IPS-20b (cell line): ENCODE measurements around the gene FOXP1.

Experiments used
- H3K27ac ChIP-seq: one replicate; pipeline ENCODE4 v1.5.1; 2013; ENCODE audit warnings: low read length
- H3K27me3 ChIP-seq: 2 replicates; pipeline ENCODE4 v1.6.1; 2013; ENCODE audit warnings: mild to moderate bottlenecking, low read length, inconsistent platforms; ENCODE audit not compliant: insufficient read depth
- H3K36me3 ChIP-seq: 2 replicates; pipeline ENCODE4 v1.6.1; 2013; ENCODE audit warnings: low read depth, mild to moderate bottlenecking, inconsistent platforms, low read length, moderate library complexity; ENCODE audit not compliant: insufficient read depth
- H3K4me1 ChIP-seq: 2 replicates; pipeline ENCODE4 v1.6.1; 2013; ENCODE audit warnings: mild to moderate bottlenecking, control low read depth, inconsistent platforms, low read length, moderate library complexity; ENCODE audit not compliant: insufficient read depth
- H3K4me3 ChIP-seq: 2 replicates; pipeline ENCODE4 v1.5.1; 2013; ENCODE audit warnings: mild to moderate bottlenecking, low read length, inconsistent platforms
- H3K9ac ChIP-seq: 2 replicates; pipeline ENCODE4 v1.6.1; 2013; ENCODE audit warnings: low read depth, mild to moderate bottlenecking, inconsistent platforms, low read length, moderate library complexity
- H3K9me3 ChIP-seq: 2 replicates; pipeline ENCODE4 v1.6.1; 2013; ENCODE audit warnings: mild to moderate bottlenecking, low read depth, low read length, inconsistent platforms; ENCODE audit not compliant: insufficient read depth

FOXP1 gene

GRCh38 chr3:71578054-71578751, 5.3 kb downstream of the FOXP1 start:
- no peak overlapping the region for H3K9ac ChIP-seq

DNA sequence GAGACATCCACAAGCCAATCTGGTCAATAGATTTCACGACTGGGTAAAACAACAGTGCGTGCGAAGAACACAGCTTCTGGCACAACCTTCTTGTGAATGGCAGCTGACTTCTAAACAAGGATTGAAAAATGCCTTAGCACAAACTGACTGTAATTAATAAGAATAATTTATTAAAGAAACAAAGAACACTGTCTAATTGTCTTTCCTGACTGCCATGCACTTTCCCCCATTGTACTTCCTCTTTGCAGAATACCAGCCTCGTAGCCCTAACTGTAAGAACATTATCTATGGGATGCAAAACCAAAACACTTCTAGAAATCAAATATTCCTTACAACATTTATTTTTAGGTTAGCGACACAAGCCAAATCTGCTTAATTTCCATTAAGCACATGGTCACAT, 6.5 kb downstream of the FOXP1 start:
- peaks cover 27% of the 10 kb centered on the region; the same call in 1 of the 2 replicates for H3K4me1 ChIP-seq
- H3K27me3 ChIP-seq: peaks cover 26% of the 10 kb centered on the region
- no peak overlapping the region for H3K9ac ChIP-seq
- no peaks in the 10 kb centered on the region for H3K36me3 ChIP-seq
- no peak overlapping the region for H3K4me3 ChIP-seq
- no peak overlapping the region for H3K27ac ChIP-seq
- H3K9me3 ChIP-seq: no peaks in the 10 kb centered on the region

More at GRCh38 chr3:71578054-71578751, 5.3 kb downstream of the FOXP1 start:
- Histone ChIP-seq H3K4me1 (peaks cover 19% of the 10 kb centered on the region; the same call in 1 of the 2 replicates), H3K9me3 (no peaks in the 10 kb centered on the region), H3K4me3 (no peak overlapping the region), H3K36me3 (no peaks in the 10 kb centered on the region), H3K27me3 (peaks cover 34% of the 10 kb centered on the region), H3K27ac (no peak overlapping the region)

DNA sequence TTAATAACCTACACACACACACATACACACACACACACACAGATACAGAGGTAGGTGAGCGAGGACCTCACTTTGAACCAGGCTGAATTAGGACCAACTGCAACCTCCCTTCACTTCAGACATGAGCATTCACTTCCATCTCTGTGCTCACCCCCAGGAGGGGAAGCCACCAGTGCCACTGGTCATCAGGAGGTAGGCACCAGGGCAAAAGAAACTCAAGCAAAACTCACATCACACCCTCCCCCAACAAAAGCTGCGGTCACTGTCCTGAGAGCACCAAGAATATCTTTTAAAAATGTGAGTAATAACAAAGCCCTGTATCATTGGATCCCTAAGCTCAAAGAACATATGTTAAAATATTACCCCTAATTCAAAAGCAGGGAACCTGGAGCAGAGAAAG, 8.1 kb downstream of the FOXP1 start:
- Histone ChIP-seq H3K9me3 (no peaks in the 10 kb centered on the region), H3K4me1 (peaks cover 23% of the 10 kb centered on the region; the same call in 1 of the 2 replicates), H3K27me3 (peaks cover 10% of the 10 kb centered on the region), H3K27ac (no peak overlapping the region), H3K9ac (no peak overlapping the region), H3K36me3 (no peaks in the 10 kb centered on the region), H3K4me3 (no peak overlapping the region)

DNA sequence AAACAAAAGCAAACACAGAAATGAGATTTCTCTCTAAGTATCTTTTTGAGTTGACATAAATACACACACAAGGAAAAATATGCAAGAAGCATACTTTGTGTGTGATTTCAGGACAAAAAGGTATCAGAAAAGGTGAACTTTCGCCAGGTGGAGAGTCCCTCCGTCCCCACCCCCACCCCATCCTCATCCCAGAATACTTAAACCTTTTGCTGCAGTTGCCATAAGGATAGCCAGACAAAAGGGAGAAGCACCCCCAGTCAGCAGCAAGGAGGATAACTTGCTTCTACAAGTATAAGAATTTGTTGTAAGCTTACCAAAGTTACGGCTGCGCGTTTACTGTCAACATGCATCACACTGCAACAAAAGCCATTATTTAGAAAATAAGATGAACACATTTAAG, 10.3 kb downstream of the FOXP1 start:
- no peak overlapping the region; the same call in 1 of the 2 replicates for H3K9ac ChIP-seq
- peaks cover 13% of the 10 kb centered on the region; the same call in 1 of the 2 replicates for H3K4me1 ChIP-seq
- H3K9me3 ChIP-seq: no peaks in the 10 kb centered on the region
- H3K27me3 ChIP-seq: no peaks in the 10 kb centered on the region
- H3K36me3 ChIP-seq: no peaks in the 10 kb centered on the region
- H3K27ac ChIP-seq: no peak overlapping the region
- H3K4me3 ChIP-seq: no peak overlapping the region

DNA sequence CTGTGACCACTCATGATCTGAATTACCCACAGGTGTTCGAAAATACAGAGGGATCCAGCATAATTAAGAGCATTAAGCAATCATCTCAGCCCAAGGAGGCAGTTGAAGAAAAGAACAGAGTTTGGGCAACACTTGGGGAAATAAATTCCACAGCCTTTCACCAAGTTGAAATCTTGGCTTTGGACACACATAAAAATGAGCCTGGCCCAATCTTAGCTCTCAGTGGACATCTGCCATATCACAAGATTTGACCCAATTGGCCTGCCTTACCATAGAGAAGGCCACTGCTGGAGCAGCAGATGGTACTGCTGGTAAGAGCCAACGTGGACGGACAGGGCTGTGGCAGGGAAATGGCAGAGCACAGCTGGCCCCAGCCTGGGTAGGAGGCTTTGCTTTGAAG, 13.0 kb downstream of the FOXP1 start:
- Histone ChIP-seq H3K4me1 (peaks cover 13% of the 10 kb centered on the region; the same call in 1 of the 2 replicates), H3K27ac (no peak overlapping the region), H3K9me3 (no peaks in the 10 kb centered on the region), H3K4me3 (no peak overlapping the region), H3K9ac (no peak overlapping the region), H3K36me3 (no peaks in the 10 kb centered on the region), H3K27me3 (no peaks in the 10 kb centered on the region)

GRCh38 chr3:71568207-71568606, 15.3 kb downstream of the FOXP1 start:
- Histone ChIP-seq H3K27ac (no peak overlapping the region), H3K9ac (no peak overlapping the region), H3K4me1 (peaks cover 7% of the 10 kb centered on the region; the same call in 1 of the 2 replicates), H3K9me3 (no peaks in the 10 kb centered on the region), H3K4me3 (no peak overlapping the region), H3K27me3 (no peaks in the 10 kb centered on the region), H3K36me3 (no peaks in the 10 kb centered on the region)

DNA sequence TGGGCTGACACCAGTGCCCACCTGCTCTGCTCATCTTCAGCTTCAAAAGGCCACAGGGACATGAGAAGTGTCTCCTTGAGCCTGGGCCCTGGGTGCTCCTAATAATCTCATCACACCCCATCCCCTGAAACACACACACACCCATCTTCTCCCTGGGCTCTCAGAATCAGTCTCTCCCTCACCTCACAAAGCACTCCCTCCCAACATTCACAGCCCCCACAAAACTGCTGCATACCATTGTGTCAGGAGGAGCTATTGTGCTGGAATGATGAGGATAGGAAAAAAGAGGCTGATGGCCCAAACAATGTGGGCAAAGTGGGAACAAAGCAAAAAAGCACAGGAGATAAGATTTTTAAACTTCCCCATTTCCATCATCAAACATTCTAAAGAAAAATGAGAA, 16.8 kb downstream of the FOXP1 start:
- no peak overlapping the region for H3K4me3 ChIP-seq
- H3K9ac ChIP-seq: no peak overlapping the region
- no peaks in the 10 kb centered on the region; the same call in 1 of the 2 replicates for H3K4me1 ChIP-seq
- no peak overlapping the region for H3K27ac ChIP-seq
- no peaks in the 10 kb centered on the region for H3K9me3 ChIP-seq
- H3K27me3 ChIP-seq: no peaks in the 10 kb centered on the region
- no peaks in the 10 kb centered on the region for H3K36me3 ChIP-seq

DNA sequence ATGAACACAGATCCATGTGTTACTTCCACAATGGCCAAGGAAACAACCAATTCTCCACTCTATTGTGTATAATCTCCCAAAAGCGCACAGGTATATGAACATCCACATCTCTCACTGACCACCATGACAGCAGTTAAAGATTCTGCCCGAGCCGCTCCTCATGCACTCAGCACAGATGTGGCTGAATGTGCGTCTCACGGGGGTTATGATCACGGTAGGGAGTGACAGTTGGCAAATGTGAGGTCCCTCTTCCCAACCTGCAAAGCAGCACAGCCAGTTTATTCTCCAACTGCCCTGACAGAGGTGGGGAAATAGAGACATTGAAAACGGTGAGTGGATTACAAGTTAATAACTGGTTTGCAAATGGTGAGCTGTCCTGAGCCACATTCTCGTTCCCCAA, 17.6 kb downstream of the FOXP1 start:
- Histone ChIP-seq H3K4me1 (no peaks in the 10 kb centered on the region; the same call in 1 of the 2 replicates), H3K4me3 (no peak overlapping the region), H3K27ac (no peak overlapping the region), H3K9me3 (no peaks in the 10 kb centered on the region), H3K36me3 (no peaks in the 10 kb centered on the region), H3K9ac (no peak overlapping the region), H3K27me3 (no peaks in the 10 kb centered on the region)

DNA sequence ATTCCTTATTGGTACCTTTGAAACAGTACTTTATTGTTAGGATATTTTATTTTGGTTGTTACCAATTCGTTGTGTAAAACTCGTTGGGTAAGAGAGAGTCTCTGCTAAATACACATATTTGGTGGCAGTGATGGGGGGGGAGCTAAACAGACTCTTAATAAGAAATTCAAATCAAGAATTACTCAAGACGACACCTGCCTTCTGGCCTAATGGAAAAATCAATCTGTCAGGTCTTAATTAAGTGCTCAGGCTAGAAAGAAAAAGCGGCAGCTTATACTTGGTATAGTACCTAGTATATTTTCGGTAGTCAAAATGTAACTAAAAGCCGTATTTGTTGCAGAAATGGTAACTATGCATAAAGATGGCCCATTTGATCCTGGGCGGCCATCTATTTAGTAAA, 18.2 kb downstream of the FOXP1 start:
- Histone ChIP-seq H3K27ac (no peak overlapping the region), H3K36me3 (no peaks in the 10 kb centered on the region), H3K27me3 (no peaks in the 10 kb centered on the region), H3K4me1 (no peaks in the 10 kb centered on the region; the same call in 1 of the 2 replicates), H3K9me3 (no peaks in the 10 kb centered on the region), H3K4me3 (no peak overlapping the region), H3K9ac (no peak overlapping the region)

- no peak overlapping the region for H3K27ac ChIP-seq
Measured at GRCh38 chr3:71564361-71564760, 19.2 kb downstream of the FOXP1 start.

DNA sequence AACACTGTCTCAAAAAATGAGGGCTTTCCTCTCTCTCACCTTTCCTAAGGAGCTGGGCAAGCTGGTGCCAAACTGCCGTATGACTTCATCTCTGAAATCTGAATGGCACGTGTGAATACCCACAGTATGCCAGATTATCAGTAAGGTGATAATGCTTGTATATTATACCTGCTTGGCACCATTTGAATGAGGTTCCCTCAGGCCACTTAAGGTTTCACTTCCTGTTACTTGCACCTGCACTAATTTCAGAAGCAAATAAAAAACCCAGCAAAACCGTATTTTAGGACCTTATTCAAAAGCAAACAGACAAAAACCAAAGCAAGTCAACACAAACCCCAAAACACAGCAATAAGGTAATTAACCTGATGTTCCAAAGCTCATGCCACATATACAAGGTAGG, 19.7 kb downstream of the FOXP1 start:
- Histone ChIP-seq H3K36me3 (no peaks in the 10 kb centered on the region), H3K4me3 (no peak overlapping the region), H3K27me3 (no peaks in the 10 kb centered on the region), H3K4me1 (no peaks in the 10 kb centered on the region; the same call in 1 of the 2 replicates), H3K27ac (no peak overlapping the region), H3K9ac (no peak overlapping the region), H3K9me3 (no peaks in the 10 kb centered on the region)

More at GRCh38 chr3:71564361-71564760, 19.2 kb downstream of the FOXP1 start:
- no peak overlapping the region for H3K4me3 ChIP-seq
- no peaks in the 10 kb centered on the region for H3K9me3 ChIP-seq
- H3K9ac ChIP-seq: no peak overlapping the region
- H3K36me3 ChIP-seq: no peaks in the 10 kb centered on the region
- H3K27me3 ChIP-seq: no peaks in the 10 kb centered on the region
- no peaks in the 10 kb centered on the region; the same call in 1 of the 2 replicates for H3K4me1 ChIP-seq

DNA sequence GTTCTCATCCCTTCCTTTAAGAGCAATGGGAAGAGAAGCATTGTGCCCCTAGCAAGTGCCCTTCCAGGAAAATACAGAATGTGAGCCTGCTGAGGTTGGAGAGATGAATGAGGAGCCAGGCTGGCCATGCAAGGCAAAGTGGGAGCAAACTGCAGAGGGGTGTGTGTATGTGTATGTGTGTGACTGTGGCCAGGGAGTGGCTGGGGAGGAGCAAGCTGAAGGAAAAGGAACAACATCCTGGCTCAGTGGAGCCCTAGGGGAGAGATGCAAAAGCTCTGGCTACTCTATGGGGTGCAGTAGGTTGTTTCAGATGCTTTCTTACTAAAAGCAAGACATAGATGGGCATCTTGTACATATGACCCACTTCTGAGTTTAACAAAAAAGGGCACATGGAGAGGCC, 20.6 kb downstream of the FOXP1 start:
- Histone ChIP-seq H3K9me3 (no peaks in the 10 kb centered on the region), H3K27me3 (no peaks in the 10 kb centered on the region), H3K9ac (no peak overlapping the region), H3K36me3 (no peaks in the 10 kb centered on the region), H3K4me3 (no peak overlapping the region), H3K27ac (no peak overlapping the region), H3K4me1 (no peaks in the 10 kb centered on the region; the same call in 1 of the 2 replicates)
